Coronary artery (tissue), 2 donors: ENCODE data around the gene MALRD1.

Source experiments
- DNase-seq: peaks from one replicate; pipeline ENCODE4 v3.0.0-alpha.2; 2017; ENCODE audit warnings: low spot score
- H3K27ac ChIP-seq, 2 donors: fragments of 200-600 bp; sonication (generic); one replicate each; pipeline ENCODE4 v1.5.1; 2016 to 2019
- H3K4me3 ChIP-seq: fragments of 200-600 bp; sonication (generic); 2 replicates; pipeline ENCODE4 v1.5.1; 2016; ENCODE audit warnings: mild to moderate bottlenecking, moderate library complexity
- CTCF ChIP-seq: fragments of 200-600 bp; sonication (generic); IDR thresholded peaks from one replicate; pipeline ENCODE4 v1.5.1; 2019; ENCODE audit warnings: antibody characterized with exemption

MALRD1 gene

GRCh38 chr10:19245889-19246752 is 197.5 kb downstream of the MALRD1 start:
- DNase-seq = no peak
- Histone ChIP-seq H3K27ac (no peak overlapping the region), H3K4me3 (no peak overlapping the region)
- TF ChIP-seq CTCF = no peak

DNA sequence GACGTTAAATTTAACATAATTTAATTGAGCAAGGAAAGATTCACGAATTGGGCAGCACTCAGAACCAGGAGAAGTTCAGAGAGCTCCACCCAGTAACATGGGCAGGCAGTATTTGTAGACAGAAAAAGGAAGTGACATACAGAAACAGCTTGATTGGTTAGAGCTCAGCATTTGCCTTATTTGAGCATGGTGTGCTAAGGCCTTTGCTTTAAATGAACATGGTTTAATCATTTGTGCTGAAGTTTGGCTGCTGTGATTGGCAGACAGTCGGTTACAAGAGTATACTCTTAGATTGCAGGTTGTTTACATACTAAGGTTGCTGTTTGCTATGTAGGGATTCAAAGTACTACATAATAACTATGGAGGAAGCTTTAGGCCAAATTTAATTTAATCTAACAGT is 199.2 kb downstream of the MALRD1 start:
- no peak for TF ChIP-seq CTCF
- no peak for DNase-seq
- H3K4me3 ChIP-seq = no peak overlapping the region

GRCh38 chr10:19250546-19250945 is 201.9 kb downstream of the MALRD1 start:
- no peak overlapping the region for H3K4me3 ChIP-seq
- no peak overlapping the region for H3K27ac ChIP-seq
- DNase-seq = no peak
- TF ChIP-seq CTCF = no peak

More for the DNA sequence above, 199.2 kb downstream of the MALRD1 start:
- H3K27ac ChIP-seq = no peak overlapping the region

- DNase-seq = no peak
- Histone ChIP-seq H3K4me3 (no peak overlapping the region), H3K27ac (no peak overlapping the region)
- no peak for TF ChIP-seq CTCF
These were observed 203.9 kb downstream of the MALRD1 start for GRCh38 chr10:19252531-19252930.

DNA sequence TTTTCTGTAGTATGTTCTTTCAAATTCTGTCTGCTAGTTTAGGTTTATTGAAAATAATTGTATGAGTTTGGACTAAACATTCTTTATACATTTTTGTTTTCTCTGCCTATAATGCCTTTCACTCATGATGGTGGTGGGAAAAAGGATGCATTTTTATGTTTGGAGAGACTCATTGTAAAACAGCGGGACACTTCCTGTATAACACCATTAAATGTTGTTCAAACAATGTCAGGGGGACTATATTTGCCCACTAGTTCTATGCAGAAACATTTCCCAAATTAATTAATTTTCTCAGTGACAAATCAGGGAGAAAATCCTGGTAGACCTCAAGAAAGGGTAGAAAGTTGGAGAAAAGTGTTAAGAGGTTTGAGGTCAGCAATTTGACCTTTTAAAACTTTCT is 207.7 kb downstream of the MALRD1 start:
- no peak for DNase-seq
- TF ChIP-seq CTCF = no peak
- Histone ChIP-seq H3K27ac (no peak overlapping the region), H3K4me3 (no peak overlapping the region)

- TF ChIP-seq CTCF = no peak
- no peak overlapping the region for H3K4me3 ChIP-seq
- no peak for DNase-seq
- H3K27ac ChIP-seq = no peak overlapping the region
These were observed 214.7 kb downstream of the MALRD1 start for GRCh38 chr10:19263262-19263661.

GRCh38 chr10:19283285-19283684 is 234.7 kb downstream of the MALRD1 start:
- Histone ChIP-seq H3K27ac (no peak overlapping the region), H3K4me3 (no peak overlapping the region)
- no peak for DNase-seq
- TF ChIP-seq CTCF = no peak
